ENCODE data around the gene TMEM266.

TMEM266 gene

GRCh38 chr15:76151599-76151974 lies 91.8 kb downstream of the TMEM266 start:
- Histone ChIP-seq H3K79me2 (ENCODE audit: low read length) (no peaks in the 10 kb centered on the region), H3K4me2 (ENCODE audit: low read depth, low read length) (no peak overlapping the region), H3K9me3 (replicated peaks; ENCODE audit: insufficient read depth, low read length) (no peaks in the 10 kb centered on the region), H3K9ac (ENCODE audit: low read length) (no peak overlapping the region), H3K4me3 (ENCODE audit: low read length) (no peak overlapping the region), H4K20me1 (ENCODE audit: insufficient read depth, low read length) (no peaks in the 10 kb centered on the region), H3F3A (ENCODE audit: insufficient read depth, low read length) (no peaks in the 10 kb centered on the region), H3K4me1 (ENCODE audit: low read length) (peaks cover 8% of the 10 kb centered on the region), H3K27me3 (replicated peaks; ENCODE audit: insufficient read depth, low read length) (no peaks in the 10 kb centered on the region), H3K36me3 (replicated peaks; ENCODE audit: insufficient read depth, low read length) (no peaks in the 10 kb centered on the region), H3K27ac (ENCODE audit: low read length) (no peak overlapping the region), H3K9me2 (replicated peaks; ENCODE audit: insufficient read depth, low read length) (no peaks in the 10 kb centered on the region), H2AFZ (ENCODE audit: low read length) (no peak overlapping the region)
- DNase-seq: no peak
- TF ChIP-seq EZH2phosphoT487 (IDR thresholded peaks at IDR 0.05; ENCODE audit: low read length) (no peak), EZH2 (optimal IDR thresholded peaks at IDR 0.05; ENCODE audit: low read depth, low read length) (no peak)
- TF ChIP-seq, protein P1, sequence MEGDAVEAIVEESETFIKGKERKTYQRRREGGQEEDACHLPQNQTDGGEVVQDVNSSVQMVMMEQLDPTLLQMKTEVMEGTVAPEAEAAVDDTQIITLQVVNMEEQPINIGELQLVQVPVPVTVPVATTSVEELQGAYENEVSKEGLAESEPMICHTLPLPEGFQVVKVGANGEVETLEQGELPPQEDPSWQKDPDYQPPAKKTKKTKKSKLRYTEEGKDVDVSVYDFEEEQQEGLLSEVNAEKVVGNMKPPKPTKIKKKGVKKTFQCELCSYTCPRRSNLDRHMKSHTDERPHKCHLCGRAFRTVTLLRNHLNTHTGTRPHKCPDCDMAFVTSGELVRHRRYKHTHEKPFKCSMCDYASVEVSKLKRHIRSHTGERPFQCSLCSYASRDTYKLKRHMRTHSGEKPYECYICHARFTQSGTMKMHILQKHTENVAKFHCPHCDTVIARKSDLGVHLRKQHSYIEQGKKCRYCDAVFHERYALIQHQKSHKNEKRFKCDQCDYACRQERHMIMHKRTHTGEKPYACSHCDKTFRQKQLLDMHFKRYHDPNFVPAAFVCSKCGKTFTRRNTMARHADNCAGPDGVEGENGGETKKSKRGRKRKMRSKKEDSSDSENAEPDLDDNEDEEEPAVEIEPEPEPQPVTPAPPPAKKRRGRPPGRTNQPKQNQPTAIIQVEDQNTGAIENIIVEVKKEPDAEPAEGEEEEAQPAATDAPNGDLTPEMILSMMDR (IDR thresholded peaks at IDR 0.05; ENCODE audit: low read length): no peak

- no peak overlapping the region for H3K4me2 ChIP-seq (ENCODE audit: low read depth, low read length)
- H3K27me3 ChIP-seq (replicated peaks; ENCODE audit: insufficient read depth, low read length): no peaks in the 10 kb centered on the region
- H2AFZ ChIP-seq (ENCODE audit: low read length): no peak overlapping the region
Measured at GRCh38 chr15:76152197-76152596, 92.4 kb downstream of the TMEM266 start.

GRCh38 chr15:76153241-76154197 lies 93.7 kb downstream of the TMEM266 start:
- no peaks in the 10 kb centered on the region for H3K79me2 ChIP-seq (ENCODE audit: low read length)
- H3K4me3 ChIP-seq (ENCODE audit: low read length): no peak overlapping the region
- peaks cover 8% of the 10 kb centered on the region for H3K4me1 ChIP-seq (ENCODE audit: low read length)
- DNase-seq: no peak
- TF ChIP-seq, protein P1 (IDR thresholded peaks at IDR 0.05; ENCODE audit: low read length): no peak
- TF ChIP-seq EZH2 (optimal IDR thresholded peaks at IDR 0.05; ENCODE audit: low read depth, low read length) (no peak), EZH2phosphoT487 (IDR thresholded peaks at IDR 0.05; ENCODE audit: low read length) (no peak)
- H3K36me3 ChIP-seq (replicated peaks; ENCODE audit: insufficient read depth, low read length): no peaks in the 10 kb centered on the region
- H2AFZ ChIP-seq (ENCODE audit: low read length): no peak overlapping the region
- H3K9me2 ChIP-seq (replicated peaks; ENCODE audit: insufficient read depth, low read length): no peaks in the 10 kb centered on the region
- H3K4me2 ChIP-seq (ENCODE audit: low read depth, low read length): no peak overlapping the region
- H3F3A ChIP-seq (ENCODE audit: insufficient read depth, low read length): no peaks in the 10 kb centered on the region
- no peaks in the 10 kb centered on the region for H3K27me3 ChIP-seq (replicated peaks; ENCODE audit: insufficient read depth, low read length)
- H3K9me3 ChIP-seq (replicated peaks; ENCODE audit: insufficient read depth, low read length): no peaks in the 10 kb centered on the region
- no peak overlapping the region for H3K9ac ChIP-seq (ENCODE audit: low read length)
- H3K27ac ChIP-seq (ENCODE audit: low read length): no peak overlapping the region
- H4K20me1 ChIP-seq (ENCODE audit: insufficient read depth, low read length): no peaks in the 10 kb centered on the region

More at GRCh38 chr15:76152197-76152596, 92.4 kb downstream of the TMEM266 start:
- no peak overlapping the region for H3K4me3 ChIP-seq (ENCODE audit: low read length)
- H3K9me2 ChIP-seq (replicated peaks; ENCODE audit: insufficient read depth, low read length): no peaks in the 10 kb centered on the region
- no peak overlapping the region for H3K27ac ChIP-seq (ENCODE audit: low read length)
- H4K20me1 ChIP-seq (ENCODE audit: insufficient read depth, low read length): no peaks in the 10 kb centered on the region
- no peaks in the 10 kb centered on the region for H3K9me3 ChIP-seq (replicated peaks; ENCODE audit: insufficient read depth, low read length)
- no peaks in the 10 kb centered on the region for H3K79me2 ChIP-seq (ENCODE audit: low read length)
- no peaks in the 10 kb centered on the region for H3F3A ChIP-seq (ENCODE audit: insufficient read depth, low read length)
- H3K9ac ChIP-seq (ENCODE audit: low read length): no peak overlapping the region
- peaks cover 8% of the 10 kb centered on the region for H3K4me1 ChIP-seq (ENCODE audit: low read length)
- DNase-seq: no peak
- no peak for TF ChIP-seq EZH2phosphoT487 (IDR thresholded peaks at IDR 0.05; ENCODE audit: low read length)
- TF ChIP-seq, protein P1 (IDR thresholded peaks at IDR 0.05; ENCODE audit: low read length): no peak
- no peak for TF ChIP-seq EZH2 (optimal IDR thresholded peaks at IDR 0.05; ENCODE audit: low read depth, low read length)
- H3K36me3 ChIP-seq (replicated peaks; ENCODE audit: insufficient read depth, low read length): no peaks in the 10 kb centered on the region

All from MM.1S (cell line).